Measurements from ENCODE around the gene ABCD1.

ABCD1 gene

DNA sequence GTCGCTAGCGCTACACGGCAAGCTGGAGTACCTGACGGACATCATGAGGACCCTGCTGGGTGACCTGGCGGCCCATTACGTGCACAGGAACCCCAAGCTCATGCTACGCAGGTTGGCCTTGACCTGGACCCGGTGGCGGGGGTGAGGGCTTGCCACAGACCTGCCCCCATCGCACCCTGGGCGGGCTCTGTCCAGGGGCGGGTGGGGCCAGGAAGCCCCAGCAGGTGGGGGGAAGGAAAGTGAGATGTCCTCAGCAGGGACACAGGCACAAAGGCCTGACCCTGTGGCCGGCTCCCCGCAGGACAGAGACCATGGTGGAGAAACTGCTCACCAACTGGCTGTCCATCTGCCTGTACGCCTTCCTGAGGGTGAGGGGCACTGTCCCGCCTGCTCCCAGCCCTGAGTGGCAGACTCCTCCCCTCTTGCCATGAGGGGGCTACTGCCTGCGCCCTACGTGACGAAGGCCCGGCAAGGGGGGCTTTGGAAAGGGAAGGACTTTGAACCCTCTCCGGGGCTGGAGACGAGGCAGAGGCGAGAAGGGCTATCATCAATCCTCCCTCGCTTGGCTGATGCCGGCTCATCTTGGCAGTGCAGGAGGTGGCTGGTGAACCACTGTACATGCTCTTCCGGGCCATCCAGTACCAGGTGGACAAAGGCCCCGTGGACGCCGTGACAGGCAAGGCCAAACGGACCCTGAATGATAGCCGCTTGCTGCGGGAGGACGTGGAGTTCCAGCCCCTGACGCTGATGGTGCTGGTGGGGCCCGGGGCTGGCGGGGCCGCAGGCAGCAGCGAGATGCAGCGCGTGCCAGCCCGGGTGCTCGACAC, 50.9 kb downstream of the ABCD1 start:
- peaks cover 5% of the 10 kb centered on the region for H3K27me3 Mint-ChIP-seq (ENCODE audit: low read depth)
- no peak overlapping the region for H3K27ac Mint-ChIP-seq
- TF ChIP-seq, protein P1, sequence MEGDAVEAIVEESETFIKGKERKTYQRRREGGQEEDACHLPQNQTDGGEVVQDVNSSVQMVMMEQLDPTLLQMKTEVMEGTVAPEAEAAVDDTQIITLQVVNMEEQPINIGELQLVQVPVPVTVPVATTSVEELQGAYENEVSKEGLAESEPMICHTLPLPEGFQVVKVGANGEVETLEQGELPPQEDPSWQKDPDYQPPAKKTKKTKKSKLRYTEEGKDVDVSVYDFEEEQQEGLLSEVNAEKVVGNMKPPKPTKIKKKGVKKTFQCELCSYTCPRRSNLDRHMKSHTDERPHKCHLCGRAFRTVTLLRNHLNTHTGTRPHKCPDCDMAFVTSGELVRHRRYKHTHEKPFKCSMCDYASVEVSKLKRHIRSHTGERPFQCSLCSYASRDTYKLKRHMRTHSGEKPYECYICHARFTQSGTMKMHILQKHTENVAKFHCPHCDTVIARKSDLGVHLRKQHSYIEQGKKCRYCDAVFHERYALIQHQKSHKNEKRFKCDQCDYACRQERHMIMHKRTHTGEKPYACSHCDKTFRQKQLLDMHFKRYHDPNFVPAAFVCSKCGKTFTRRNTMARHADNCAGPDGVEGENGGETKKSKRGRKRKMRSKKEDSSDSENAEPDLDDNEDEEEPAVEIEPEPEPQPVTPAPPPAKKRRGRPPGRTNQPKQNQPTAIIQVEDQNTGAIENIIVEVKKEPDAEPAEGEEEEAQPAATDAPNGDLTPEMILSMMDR (IDR thresholded peaks at IDR 0.05; ENCODE audit: unreplicated experiment in 3 of 3) = no peak
- H3K4me3 Mint-ChIP-seq = no peak overlapping the region
- peaks cover 5% of the 10 kb centered on the region for H3K9me3 Mint-ChIP-seq
- peaks cover 9% of the 10 kb centered on the region for H3K4me1 Mint-ChIP-seq
- no peaks in the 10 kb centered on the region for H3K36me3 Mint-ChIP-seq (ENCODE audit: low read depth)

- Mint-ChIP-seq H3K36me3 (ENCODE audit: low read depth) (no peaks in the 10 kb centered on the region), H3K27me3 (ENCODE audit: low read depth) (peaks cover 5% of the 10 kb centered on the region), H3K4me3 (no peak overlapping the region), H3K27ac (no peak overlapping the region), H3K9me3 (peaks cover 5% of the 10 kb centered on the region), H3K4me1 (peaks cover 9% of the 10 kb centered on the region)
- TF ChIP-seq, protein P1 (IDR thresholded peaks at IDR 0.05; ENCODE audit: unreplicated experiment in 3 of 3) = no peak
Measured at GRCh38 chrX:153776120-153776599, 51.5 kb downstream of the ABCD1 start.

GRCh38 chrX:153776611-153777045, 52.0 kb downstream of the ABCD1 start:
- TF ChIP-seq, protein P1 (IDR thresholded peaks at IDR 0.05; ENCODE audit: unreplicated experiment in 3 of 3) = no peak
- Mint-ChIP-seq H3K36me3 (ENCODE audit: low read depth) (no peaks in the 10 kb centered on the region), H3K27ac (no peak overlapping the region), H3K9me3 (peaks cover 5% of the 10 kb centered on the region), H3K4me3 (no peak overlapping the region), H3K4me1 (peaks cover 9% of the 10 kb centered on the region), H3K27me3 (ENCODE audit: low read depth) (peaks cover 5% of the 10 kb centered on the region)

- Mint-ChIP-seq H3K4me1 (peaks cover 9% of the 10 kb centered on the region), H3K27me3 (ENCODE audit: low read depth) (peaks cover 5% of the 10 kb centered on the region), H3K4me3 (no peak overlapping the region), H3K36me3 (ENCODE audit: low read depth) (no peaks in the 10 kb centered on the region), H3K9me3 (peaks cover 5% of the 10 kb centered on the region), H3K27ac (no peak overlapping the region)
- TF ChIP-seq, protein P1 (IDR thresholded peaks at IDR 0.05; ENCODE audit: unreplicated experiment in 3 of 3) = no peak
Measured at GRCh38 chrX:153777261-153778090, 52.8 kb downstream of the ABCD1 start.

DNA sequence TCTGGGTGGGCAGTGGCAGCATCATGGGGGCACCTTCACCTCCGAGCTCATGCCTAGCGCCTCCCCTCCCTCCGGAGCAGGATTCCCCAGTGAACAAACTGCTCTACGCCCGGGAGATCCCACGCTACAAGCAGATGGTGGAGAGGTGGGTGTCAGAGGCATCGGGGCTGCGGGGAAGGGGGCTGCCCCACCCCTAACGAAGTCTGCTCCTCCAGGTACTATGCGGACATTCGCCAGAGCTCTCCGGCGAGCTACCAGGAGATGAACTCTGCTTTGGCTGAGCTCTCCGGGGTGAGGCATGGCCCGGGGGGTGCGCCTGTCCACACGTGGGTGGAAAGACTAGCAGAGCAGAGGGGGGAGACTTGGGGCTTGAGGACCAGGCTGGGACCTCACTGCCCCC, 53.5 kb downstream of the ABCD1 start:
- Mint-ChIP-seq H3K4me3 (no peak overlapping the region), H3K27me3 (ENCODE audit: low read depth) (peaks cover 5% of the 10 kb centered on the region), H3K4me1 (peaks cover 9% of the 10 kb centered on the region), H3K36me3 (ENCODE audit: low read depth) (no peaks in the 10 kb centered on the region), H3K27ac (no peak overlapping the region), H3K9me3 (peaks cover 5% of the 10 kb centered on the region)
- TF ChIP-seq, protein P1 (IDR thresholded peaks at IDR 0.05; ENCODE audit: unreplicated experiment in 3 of 3) = no peak

Data from nephron (organoid).